Sigmoid colon (tissue), 7 donors: ENCODE measurements around the gene PFKL. TPM values are rescaled to one million over a fixed set of nuclear protein-coding genes. Genes with fewer than 3 reads are reported as not detected.
"Not testable (repeated sequence)": the region's sequence is repeated elsewhere in the genome, so short reads cannot be mapped to it uniquely, and the experiment has no call there.

Source experiments
- DNase-seq: peaks from one replicate; pipeline ENCODE4 v3.0.0-alpha.2; 2019
- H3K27ac ChIP-seq, 4 donors: fragments of 200-600 bp; sonication (generic); one replicate each; pipeline ENCODE4 v1.5.1; 2016 to 2019; ENCODE audit warnings: mild to moderate bottlenecking in 1 of 4
- H3K27me3 ChIP-seq, 3 donors: fragments of 200-600 bp; sonication (generic); one replicate each; pipeline ENCODE4 v1.5.1; 2019; ENCODE audit warnings: mild to moderate bottlenecking in 1 of 3
- H3K36me3 ChIP-seq, 4 donors: fragments of 200-600 bp; sonication (generic); one replicate each; pipeline ENCODE4 v1.5.1; 2016 to 2019
- H3K4me1 ChIP-seq, 4 donors: fragments of 200-600 bp; sonication (generic); one replicate each; pipeline ENCODE4 v1.5.1; 2017 to 2019
- H3K4me3 ChIP-seq, 4 donors: fragments of 200-600 bp; sonication (generic); one replicate each; pipeline ENCODE4 v1.5.1; 2017 to 2019; ENCODE audit warnings: mild to moderate bottlenecking in 2 of 4, moderate library complexity in 1 of 4
- H3K9me3 ChIP-seq, 4 donors: fragments of 200-600 bp in 3 of 4; sonication (generic) in 3 of 4; one replicate each; pipeline versions ENCODE4 v1.5.1 to v1.6.1; 2013 to 2019
- CTCF ChIP-seq, 4 experiments: fragments of 450-650 bp in 3 of 4; fragments of 200-600 bp in 1 of 4; IDR thresholded peaks; one replicate each; pipeline ENCODE4 v1.5.1; 2016 to 2019; ENCODE audit warnings: antibody characterized with exemption in 4 of 4, mild to moderate bottlenecking in 3 of 4, moderate library complexity in 2 of 4
- EP300 ChIP-seq, 4 donors: sonication (generic); formaldehyde crosslinking; IDR thresholded peaks; one replicate each; pipeline ENCODE4 v1.6.1; 2017; ENCODE audit warnings: antibody characterized with exemption in 4 of 4
- POLR2A ChIP-seq, 2 donors: fragments of 450-650 bp; IDR thresholded peaks; one replicate each; pipeline ENCODE4 v1.6.1; 2016; ENCODE audit warnings: antibody characterized with exemption in 2 of 2, mild to moderate bottlenecking in 2 of 2, moderate library complexity in 2 of 2
- POLR2AphosphoS5 ChIP-seq, 4 donors: sonication (generic); formaldehyde crosslinking; IDR thresholded peaks; one replicate each; pipeline ENCODE4 v1.6.1; 2017; ENCODE audit warnings: antibody characterized with exemption in 4 of 4
- WGBS, 2 donors: extraction: QIAGEN DNeasy Blood & Tissue Kit; methylation state at CpG; one replicate each; pipeline ENCODE4 v1.1.7; 2013; 5-methylcytosine and 5-hydroxymethylcytosine counted together
- intact Hi-C: fragments of 100-400 bp; cut with DNase I; formaldehyde crosslinking; loops from one replicate; pipeline ENCODE4 v1.15.1; 2023
- polyA plus RNA-seq, 3 donors: library from polyadenylated mRNA; stranded (reverse); fragments of 200-250 nt; gene quantifications; one replicate each; pipeline ENCODE4 v1.2.3, GENCODE V29; 2013
- total RNA-seq, 4 donors: library from RNA; depleted of rRNA; stranded (reverse); fragments of >200 nt; gene quantifications; one replicate each; pipeline ENCODE4 v1.1.0, GENCODE V29; 2016
- donor health status: healthy with polysubstance abuse.
- donor health status: Bipolar disorder and iron deficiency.
- donor health status: healthy.

The PFKL gene
- total and polyA plus RNA-seq, 7 donors: 38.0 to 159 (median 69.8) TPM

DNA sequence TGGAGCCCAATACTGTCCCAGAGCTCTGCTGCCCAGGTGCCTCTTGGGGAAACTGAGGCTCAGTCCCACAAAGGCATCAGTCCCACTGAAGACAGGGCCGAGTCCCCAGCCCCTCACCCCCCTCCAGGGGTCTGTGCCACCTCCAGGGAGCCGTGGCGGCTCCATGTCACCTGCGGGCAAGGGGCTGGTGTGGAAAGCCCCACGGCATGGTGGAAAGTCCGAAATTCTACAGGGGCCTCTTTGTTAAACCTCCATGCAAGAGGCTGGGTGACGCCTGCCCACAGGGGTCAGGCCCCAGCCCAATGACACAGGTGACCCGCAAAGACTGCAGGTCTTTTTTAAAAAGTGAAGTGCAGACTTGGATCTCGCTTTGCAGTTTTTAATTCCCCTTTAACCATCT lies 17.5 kb upstream of the PFKL start:
- WGBS, 2 donors: 90% methylated on average over 9 of the region's 9 CpGs
- TF ChIP-seq CTCF (IDR thresholded peaks at IDR 0.05) (no peak), POLR2A (IDR thresholded peaks at IDR 0.05) (no peak), EP300 (IDR thresholded peaks at IDR 0.05) (no peak), POLR2AphosphoS5 (IDR thresholded peaks at IDR 0.05) (no peak)
- Histone ChIP-seq H3K27me3 (peaks cover 6 to 30% (median 23%) of the 10 kb centered on the region in 3 donors), H3K27ac (no peak overlapping the region), H3K4me1 (peaks cover 0 to 11% (median 7%) of the 10 kb centered on the region in 4 donors), H3K9me3 (no peaks in the 10 kb centered on the region), H3K4me3 (no peak overlapping the region), H3K36me3 (no peaks in the 10 kb centered on the region)
- DNase-seq: no peak
- intact Hi-C loops: no loop called here

- peaks cover 0 to 11% (median 7%) of the 10 kb centered on the region in 4 donors for H3K4me1 ChIP-seq
- intact Hi-C loops, H3K36me3 ChIP-seq, DNase-seq, H3K4me3 ChIP-seq, H3K9me3 ChIP-seq, H3K27ac ChIP-seq: not testable (repeated sequence)
- 77 to 80% methylated on average over 11 of the region's 11 CpGs for WGBS, 2 donors
- peaks cover 6 to 39% (median 27%) of the 10 kb centered on the region in 3 donors for H3K27me3 ChIP-seq
Measured at GRCh38 chr21:44283211-44283785, 16.6 kb upstream of the PFKL start.

DNA sequence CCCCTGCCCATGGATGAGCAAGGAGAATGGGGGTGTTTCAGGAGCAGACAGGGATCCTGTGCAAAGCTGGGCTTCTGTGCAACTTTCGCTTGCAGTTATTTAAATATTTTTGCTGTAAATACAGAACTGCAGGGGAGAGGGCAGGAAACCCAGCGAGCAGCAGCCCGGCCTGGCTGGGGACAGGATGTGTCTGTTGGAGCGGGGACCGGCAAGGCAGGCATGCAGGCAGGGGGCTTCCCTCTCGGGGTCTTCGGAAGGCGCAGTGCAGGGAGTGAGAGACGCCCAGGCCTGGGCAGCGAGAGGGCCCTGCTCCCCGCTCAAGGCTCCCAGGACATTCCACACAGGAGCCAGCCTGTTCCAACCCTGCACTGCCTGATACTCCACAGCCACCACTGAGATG lies 15.9 kb upstream of the PFKL start:
- peaks cover 6 to 41% (median 27%) of the 10 kb centered on the region in 3 donors for H3K27me3 ChIP-seq
- TF ChIP-seq EP300 (IDR thresholded peaks at IDR 0.05) (no peak), POLR2A (IDR thresholded peaks at IDR 0.05) (no peak)
- intact Hi-C loops: no loop called here

DNA sequence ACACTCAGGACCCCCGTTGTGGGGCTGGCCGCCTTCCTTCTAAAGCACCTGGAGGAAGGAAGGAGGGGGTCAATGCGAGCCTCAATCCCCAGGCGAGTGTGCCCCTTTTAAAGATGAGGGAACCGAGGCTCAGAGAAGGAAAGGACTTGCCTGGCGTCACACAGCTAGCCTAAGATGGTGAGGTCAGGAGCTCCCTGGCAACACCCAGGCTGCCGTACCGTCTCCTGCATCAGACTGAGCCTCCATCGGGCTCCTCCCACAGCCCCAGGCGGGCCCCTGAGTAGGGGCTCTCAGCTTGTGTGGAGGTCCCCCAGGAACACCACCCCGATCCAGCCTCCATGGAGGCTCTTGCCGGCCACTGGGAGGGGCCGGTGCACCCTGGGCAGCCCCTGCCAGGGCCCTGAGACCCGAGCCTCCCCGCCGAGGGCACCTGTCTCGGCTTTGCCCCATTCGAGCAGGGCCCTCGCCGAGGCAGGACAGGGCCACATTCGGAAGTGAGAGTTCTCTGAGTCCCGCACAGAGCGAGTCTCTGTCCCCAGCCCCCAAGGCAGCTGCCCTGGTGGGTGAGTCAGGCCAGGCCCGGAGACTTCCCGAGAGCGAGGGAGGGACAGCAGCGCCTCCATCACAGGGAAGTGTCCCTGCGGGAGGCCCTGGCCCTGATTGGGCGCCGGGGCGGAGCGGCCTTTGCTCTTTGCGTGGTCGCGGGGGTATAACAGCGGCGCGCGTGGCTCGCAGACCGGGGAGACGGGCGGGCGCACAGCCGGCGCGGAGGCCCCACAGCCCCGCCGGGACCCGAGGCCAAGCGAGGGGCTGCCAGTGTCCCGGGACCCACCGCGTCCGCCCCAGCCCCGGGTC lies 14.5 kb upstream of the PFKL start, which contains the start of gene AIRE:
Gene AIRE, plus strand, starts transcription at position 739 of the 855 bp plus-strand sequence. CDS start 131 bp downstream, outside the sequence.
- no peak for TF ChIP-seq POLR2AphosphoS5 (IDR thresholded peaks at IDR 0.05)
- TF ChIP-seq EP300 (IDR thresholded peaks at IDR 0.05): no peak
- no peak for TF ChIP-seq CTCF (IDR thresholded peaks at IDR 0.05)
- no peak for TF ChIP-seq POLR2A (IDR thresholded peaks at IDR 0.05)
- Histone ChIP-seq H3K4me1 (peaks cover 0 to 11% (median 7%) of the 10 kb centered on the region in 4 donors), H3K27me3 (peaks cover 6 to 41% (median 27%) of the 10 kb centered on the region in 3 donors), H3K4me3 (peak within 1 kb of the TSS in 2 of 4 donors; percentile 17 to 26), H3K36me3 (no peaks in the 10 kb centered on the region), H3K9me3 (no peaks in the 10 kb centered on the region), H3K27ac (no peak within 1 kb of the TSS)
- intact Hi-C loops: no loop called here
- no peak for DNase-seq
- 22 to 45% methylated on average over 56 of the region's 56 CpGs for WGBS, 2 donors

More for the DNA sequence above, 15.9 kb upstream of the PFKL start:
- no peak for DNase-seq
- H3K27ac ChIP-seq: no peak overlapping the region
- H3K36me3 ChIP-seq: no peaks in the 10 kb centered on the region
- H3K4me1 ChIP-seq: peaks cover 0 to 11% (median 7%) of the 10 kb centered on the region in 4 donors
- H3K9me3 ChIP-seq: no peaks in the 10 kb centered on the region
- no peak overlapping the region for H3K4me3 ChIP-seq
- 70 to 89% methylated on average over 11 of the region's 11 CpGs for WGBS, 2 donors

DNA sequence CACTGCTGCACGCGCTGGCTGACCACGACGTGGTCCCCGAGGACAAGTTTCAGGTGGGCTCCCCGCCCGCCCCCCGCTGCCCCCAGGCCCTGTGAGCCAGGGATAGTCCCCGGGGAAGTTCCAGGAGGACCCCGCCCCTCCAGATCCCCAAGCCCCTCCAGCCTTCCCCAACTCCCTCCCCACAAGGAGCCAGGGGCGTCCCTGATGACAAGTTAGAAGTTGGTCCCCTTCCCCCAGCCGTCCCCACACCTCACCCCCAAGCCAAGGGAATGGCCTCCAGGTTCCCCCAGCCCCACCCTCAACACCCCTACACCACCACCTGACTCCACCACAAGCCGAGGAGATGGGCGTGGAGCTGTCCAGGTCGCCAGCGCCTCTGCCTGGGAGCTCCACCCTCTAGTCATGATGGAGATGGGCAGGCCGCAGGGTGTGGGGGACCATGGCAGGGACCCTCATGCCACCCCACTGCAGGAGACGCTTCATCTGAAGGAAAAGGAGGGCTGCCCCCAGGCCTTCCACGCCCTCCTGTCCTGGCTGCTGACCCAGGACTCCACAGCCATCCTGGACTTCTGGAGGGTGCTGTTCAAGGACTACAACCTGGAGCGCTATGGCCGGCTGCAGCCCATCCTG lies 13.7 kb upstream of the PFKL start:
- no peak for DNase-seq
- H3K36me3 ChIP-seq: no peaks in the 10 kb centered on the region
- WGBS, 2 donors: 30 to 64% methylated on average over 21 of the region's 21 CpGs
- H3K27ac ChIP-seq: no peak overlapping the region
- peak overlapping the region in 2 of 4 donors; percentile 17 to 26 for H3K4me3 ChIP-seq
- H3K4me1 ChIP-seq: peaks cover 0 to 11% (median 7%) of the 10 kb centered on the region in 4 donors
- TF ChIP-seq CTCF (IDR thresholded peaks at IDR 0.05): no peak
- no peak for TF ChIP-seq EP300 (IDR thresholded peaks at IDR 0.05)
- TF ChIP-seq POLR2AphosphoS5 (IDR thresholded peaks at IDR 0.05): no peak
- no peak for TF ChIP-seq POLR2A (IDR thresholded peaks at IDR 0.05)
- intact Hi-C loops: no loop called here
- peaks cover 6 to 41% (median 27%) of the 10 kb centered on the region in 3 donors for H3K27me3 ChIP-seq
- no peaks in the 10 kb centered on the region for H3K9me3 ChIP-seq
